Heart left ventricle (tissue), 16 donors: ENCODE results near the gene NINJ2. TPM values are rescaled to one million over a fixed set of nuclear protein-coding genes. Genes with fewer than 3 reads are reported as not detected.
A peak's percentile ranks its signal among the peaks of the same experiment; 100 is the strongest.

Experiments
- ATAC-seq, 4 donors: fragments of 200-7000 bp; cut with Tn5 transposase; one replicate each; pipeline ENCODE4 v1.9.1; 2020 to 2022; ENCODE audit warnings: moderate library complexity in 4 of 4, mild to moderate bottlenecking in 3 of 4, moderate number of reproducible peaks in 1 of 4
- DNase-seq, 5 donors: peaks; one replicate each; pipeline ENCODE4 v3.0.0-alpha.2; 2020
- H3K27ac ChIP-seq, 12 donors: fragments of 200-600 bp; sonication (generic) in 4 of 12; one replicate each; pipeline versions ENCODE4 v1.5.0 to v1.8.0; 2016 to 2022; ENCODE audit warnings: mild to moderate bottlenecking in 2 of 12
- H3K27me3 ChIP-seq, 9 donors: fragments of 200-600 bp; sonication (generic) in 2 of 9; one replicate each; pipeline versions ENCODE4 v1.5.1 to v1.8.0; 2016 to 2022; ENCODE audit warnings: mild to moderate bottlenecking in 3 of 9
- H3K36me3 ChIP-seq, 9 donors: fragments of 200-600 bp; sonication (generic) in 2 of 9; one replicate each; pipeline versions ENCODE4 v1.5.0 to v1.8.0; 2018 to 2022; ENCODE audit warnings: mild to moderate bottlenecking in 2 of 9
- H3K4me1 ChIP-seq, 12 donors: fragments of 200-600 bp; sonication (generic) in 4 of 12; one replicate each; pipeline versions ENCODE4 v1.5.0 to v1.8.0; 2016 to 2022; ENCODE audit warnings: mild to moderate bottlenecking in 3 of 12
- H3K4me3 ChIP-seq, 12 donors: fragments of 200-600 bp; sonication (generic) in 4 of 12; one replicate each; pipeline versions ENCODE4 v1.5.0 to v1.8.0; 2017 to 2022; ENCODE audit warnings: mild to moderate bottlenecking in 9 of 12, moderate library complexity in 4 of 12
- H3K9me3 ChIP-seq, 12 donors: fragments of 200-600 bp; sonication (generic) in 4 of 12; one replicate each; pipeline versions ENCODE4 v1.5.0 to v1.8.0; 2016 to 2022; ENCODE audit warnings: mild to moderate bottlenecking in 1 of 12
- POLR2A ChIP-seq, 2 donors: fragments of 450-650 bp; IDR thresholded peaks; one replicate each; pipeline ENCODE4 v1.6.1; 2017; ENCODE audit warnings: antibody characterized with exemption in 2 of 2, mild to moderate bottlenecking in 2 of 2, moderate library complexity in 2 of 2
- WGBS, 4 donors: extraction: QIAGEN DNeasy Blood & Tissue Kit in 2 of 4; methylation state at CpG; one replicate each; pipeline versions ENCODE4 v1.1.5 to v1.1.7; 2013 to 2018; 5-methylcytosine and 5-hydroxymethylcytosine counted together
- intact Hi-C, 10 donors: fragments of 100-400 bp; cut with DNase I; formaldehyde crosslinking; loops; one replicate each; pipeline versions ENCODE4 v1.11.1 to v1.14.2; 2022
- polyA plus RNA-seq, 2 donors: library from polyadenylated mRNA; stranded (reverse); fragments of 200-250 nt; gene quantifications; one replicate each; pipeline ENCODE4 v1.2.3, GENCODE V29; 2013
- total RNA-seq, 9 donors: library from RNA; depleted of rRNA in 2 of 9; stranded (reverse); fragments of >200 nt in 2 of 9; fragmentation: NEBNext Ultra II Directional in 3 of 9; extraction: Animal tissue kit (Norgen Biotek cat#: 25700) in 3 of 9; gene quantifications; one replicate each; pipeline versions ENCODE4 v1.1.0 to v1.2.4, GENCODE V29; 2016 to 2023
- TF ChIP-seq, protein P1 (sequence below), 12 donors: fragments of 200-600 bp; sonication (generic) in 4 of 12; IDR thresholded peaks; one replicate each; pipeline versions ENCODE4 v1.5.0 to v1.8.0; 2018 to 2022; ENCODE audit warnings: antibody characterized with exemption in 12 of 12, mild to moderate bottlenecking in 5 of 12
- donor health status: ischemic (EF 13 %, LVEDD 7.1; RV severe dilation, severe dysfunction).
- donor health status: healthy with polysubstance abuse.
- donor health status: DM: no; HTN: yes; CAD: no.
- donor health status: DM: no; HTN: no; CAD: no.
- donor health status: ischemic (EF 25% LVEDD 6.9; RV normal size, moderate dysfunction).
- donor health status: ischemic (EF 25% LVEDD 5.7; RV mildly dilated, moderate dysfunction).
- donor health status: healthy.
- donor health status: DM: yes; HTN: yes; CAD: no.
- donor health status: ischemic (EF 35%, LVEDD 5.7; RV mildly dilated, moderate dysfunction).
- donor health status: nonischemic (EF 11% LVEDD 7.7; RV severe dilation, severe dysfunction).
- donor health status: DM: yes; HTN: yes; CAD: no.
- donor health status: PGD.
- donor health status: ischemic (EF 29% LVEDD 5.4; RV normal size, mild dysfunction).
- donor health status: nonischemic (EF 23%, LVEDD 6.1; RV moderate dilation, normal function).

The NINJ2 gene
- total and polyA plus RNA-seq, 11 donors, result 2.8 to 15.0 (median 5.2) TPM

DNA sequence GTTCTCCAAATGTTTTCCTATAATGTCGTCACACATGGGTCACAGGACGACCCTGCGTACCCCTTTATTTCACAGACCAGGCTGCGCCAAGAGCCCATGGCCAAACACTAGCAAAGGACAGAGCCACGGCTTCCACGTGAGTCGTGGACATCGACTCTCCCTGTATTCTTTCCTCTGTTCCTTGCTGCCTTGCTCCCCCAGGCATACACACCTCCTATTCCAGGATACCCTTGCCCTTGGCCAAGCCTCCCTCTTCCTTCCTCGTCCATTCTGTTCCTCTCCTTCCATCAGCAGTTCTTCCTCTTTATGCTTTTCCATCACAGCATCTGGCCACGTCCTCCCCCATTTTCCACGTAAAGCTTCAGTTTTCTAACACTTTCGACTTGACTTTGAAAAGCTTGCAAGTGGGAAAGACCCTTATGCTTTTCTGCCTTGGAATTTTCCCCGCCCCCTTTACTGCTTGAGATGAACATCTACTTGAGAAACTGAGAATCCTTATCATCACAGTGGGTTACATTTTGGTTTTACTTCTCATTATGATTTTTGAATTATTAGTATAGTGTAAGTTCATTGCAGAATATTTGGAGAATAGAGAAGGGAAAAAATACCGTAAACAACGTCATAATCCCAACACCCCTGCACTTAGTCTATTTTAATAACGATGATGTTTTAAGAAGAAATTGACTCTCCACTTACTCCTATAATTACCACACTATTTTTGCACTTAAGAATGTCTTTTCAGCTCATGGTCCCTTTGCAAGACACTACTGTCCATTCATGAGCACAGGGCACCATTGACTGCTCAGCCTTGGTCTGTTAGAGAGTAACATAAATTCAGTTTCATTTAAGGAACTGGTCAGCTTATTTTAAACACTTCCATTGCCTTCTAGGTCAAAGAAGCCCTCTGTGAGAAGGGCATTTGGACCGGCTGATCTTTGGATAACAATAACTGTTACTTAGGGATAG is 15.8 kb upstream of the NINJ2 start:
- Histone ChIP-seq H3K27ac (no peak overlapping the region), H3K9me3 (no peaks in the 10 kb centered on the region), H3K36me3 (no peaks in the 10 kb centered on the region), H3K4me1 (peaks cover 0 to 22% (median 5%) of the 10 kb centered on the region in 12 donors), H3K4me3 (no peak overlapping the region), H3K27me3 (no peaks in the 10 kb centered on the region)
- intact Hi-C loops, result loop anchor here in 1 of 10 donors (10.0 kb wide), 1 partner anchor 66 kb away; no protein-coding TSS in a partner anchor
- TF ChIP-seq, protein P1, sequence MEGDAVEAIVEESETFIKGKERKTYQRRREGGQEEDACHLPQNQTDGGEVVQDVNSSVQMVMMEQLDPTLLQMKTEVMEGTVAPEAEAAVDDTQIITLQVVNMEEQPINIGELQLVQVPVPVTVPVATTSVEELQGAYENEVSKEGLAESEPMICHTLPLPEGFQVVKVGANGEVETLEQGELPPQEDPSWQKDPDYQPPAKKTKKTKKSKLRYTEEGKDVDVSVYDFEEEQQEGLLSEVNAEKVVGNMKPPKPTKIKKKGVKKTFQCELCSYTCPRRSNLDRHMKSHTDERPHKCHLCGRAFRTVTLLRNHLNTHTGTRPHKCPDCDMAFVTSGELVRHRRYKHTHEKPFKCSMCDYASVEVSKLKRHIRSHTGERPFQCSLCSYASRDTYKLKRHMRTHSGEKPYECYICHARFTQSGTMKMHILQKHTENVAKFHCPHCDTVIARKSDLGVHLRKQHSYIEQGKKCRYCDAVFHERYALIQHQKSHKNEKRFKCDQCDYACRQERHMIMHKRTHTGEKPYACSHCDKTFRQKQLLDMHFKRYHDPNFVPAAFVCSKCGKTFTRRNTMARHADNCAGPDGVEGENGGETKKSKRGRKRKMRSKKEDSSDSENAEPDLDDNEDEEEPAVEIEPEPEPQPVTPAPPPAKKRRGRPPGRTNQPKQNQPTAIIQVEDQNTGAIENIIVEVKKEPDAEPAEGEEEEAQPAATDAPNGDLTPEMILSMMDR (IDR thresholded peaks at IDR 0.05), result no peak
- no peak for TF ChIP-seq POLR2A (IDR thresholded peaks at IDR 0.05)
- WGBS, 4 donors, result 90 to 93% (median 92%) methylated on average over 17 of the region's 17 CpGs
- no peak for ATAC-seq
- DNase-seq, result no peak

DNA sequence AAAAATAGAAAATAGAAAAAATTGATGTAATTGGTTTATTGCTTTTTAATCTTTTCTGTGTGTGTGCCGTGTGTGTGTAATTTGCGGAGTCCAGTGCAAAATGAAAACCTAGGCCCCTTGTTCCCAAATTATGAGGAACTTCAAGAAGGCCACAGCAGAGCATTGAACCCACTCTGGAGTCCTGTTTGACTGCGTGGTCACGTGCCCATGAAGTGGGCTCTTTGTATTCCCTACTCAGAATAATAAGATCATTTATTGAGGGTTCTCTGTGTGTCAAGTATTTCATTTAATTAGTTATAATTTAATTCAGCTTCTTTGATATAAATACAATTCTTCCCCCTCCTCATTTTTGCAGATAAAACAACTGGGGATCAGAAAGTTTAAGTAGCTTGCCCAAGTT is 12.3 kb upstream of the NINJ2 start:
- no peak for DNase-seq
- 91 to 96% (median 96%) methylated on average over 4 of the region's 4 CpGs for WGBS, 4 donors

DNA sequence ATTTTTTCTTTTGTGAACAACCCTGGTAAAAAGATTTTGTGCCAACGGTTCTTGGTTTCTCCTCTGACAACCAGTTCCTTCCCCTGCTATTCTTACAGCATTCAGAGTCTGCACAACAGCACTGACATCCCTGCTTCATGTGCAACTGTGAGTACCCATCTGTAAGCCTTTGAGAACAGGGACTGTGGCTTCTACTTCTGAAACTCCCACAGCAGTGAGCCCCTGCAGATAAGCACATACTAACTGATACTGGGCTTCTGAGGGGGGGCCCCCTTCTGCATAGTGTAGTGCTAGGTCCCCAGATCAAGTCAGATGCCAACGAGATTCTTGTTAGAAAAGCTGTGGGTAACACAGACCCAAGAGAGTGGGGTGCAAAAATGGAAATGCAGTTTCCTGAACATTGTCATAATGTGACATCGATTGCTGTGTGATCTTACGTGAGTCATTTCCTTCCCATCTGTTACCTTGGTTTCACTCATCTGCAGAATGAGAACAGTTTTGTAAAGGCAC is 11.1 kb upstream of the NINJ2 start:
- Histone ChIP-seq H3K36me3 (no peaks in the 10 kb centered on the region), H3K27ac (peak overlapping the region in 1 of 12 donors; percentile 78), H3K9me3 (no peaks in the 10 kb centered on the region), H3K4me1 (peaks cover 0 to 16% (median 0%) of the 10 kb centered on the region in 12 donors), H3K27me3 (no peaks in the 10 kb centered on the region), H3K4me3 (no peak overlapping the region)
- ATAC-seq, result peak in 2 of 4 donors; percentile 44 to 45
- DNase-seq, result no peak
- TF ChIP-seq, protein P1 (IDR thresholded peaks at IDR 0.05), result no peak
- TF ChIP-seq POLR2A (IDR thresholded peaks at IDR 0.05), result no peak
- intact Hi-C loops, result loop anchor here in 1 of 10 donors (2.0 to 10.0 kb wide), 2 partner anchors 28 to 70 kb away; no protein-coding TSS in a partner anchor
- WGBS, 4 donors, result 41 to 53% (median 52%) methylated on average over 4 of the region's 4 CpGs

More for the DNA sequence above, 12.3 kb upstream of the NINJ2 start:
- intact Hi-C loops, result loop anchor here in 1 of 10 donors (2.0 to 10.0 kb wide), 2 partner anchors 27 to 69 kb away; no protein-coding TSS in a partner anchor
- H3K4me3 ChIP-seq, result no peak overlapping the region
- no peaks in the 10 kb centered on the region for H3K9me3 ChIP-seq
- H3K27ac ChIP-seq, result peak overlapping the region in 1 of 12 donors; percentile 58
- TF ChIP-seq POLR2A (IDR thresholded peaks at IDR 0.05), result no peak
- TF ChIP-seq, protein P1 (IDR thresholded peaks at IDR 0.05), result no peak
- H3K36me3 ChIP-seq, result no peaks in the 10 kb centered on the region
- no peaks in the 10 kb centered on the region for H3K27me3 ChIP-seq
- H3K4me1 ChIP-seq, result peaks cover 0 to 16% (median 0%) of the 10 kb centered on the region in 12 donors
- ATAC-seq, result no peak

DNA sequence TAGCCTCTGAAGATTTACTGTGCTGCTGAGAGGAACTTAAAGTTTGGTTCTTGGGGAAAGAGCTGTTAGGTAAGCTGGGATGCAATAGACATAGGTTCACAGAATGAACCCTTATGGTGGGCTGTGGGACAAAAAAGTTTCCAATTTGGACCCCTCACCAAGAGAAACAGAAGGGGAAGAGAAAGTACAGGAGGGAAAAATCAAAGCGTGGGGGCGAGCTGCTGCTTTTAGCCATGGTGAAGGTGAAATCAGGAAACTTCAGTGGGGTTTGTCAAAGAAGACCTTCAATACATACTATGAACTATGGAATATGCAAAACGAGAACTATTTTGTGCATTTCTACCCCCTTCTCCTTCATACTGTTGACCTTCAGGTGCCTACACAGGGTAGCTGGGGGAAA is 10.6 kb upstream of the NINJ2 start:
- ATAC-seq (no peak), DNase-seq (no peak)
- Histone ChIP-seq H3K4me3 (no peak overlapping the region), H3K9me3 (no peaks in the 10 kb centered on the region), H3K36me3 (no peaks in the 10 kb centered on the region), H3K27ac (peak overlapping the region in 1 of 12 donors; percentile 78), H3K4me1 (peaks cover 0 to 16% (median 0%) of the 10 kb centered on the region in 12 donors), H3K27me3 (no peaks in the 10 kb centered on the region)
- no peak for TF ChIP-seq POLR2A (IDR thresholded peaks at IDR 0.05)
- TF ChIP-seq, protein P1 (IDR thresholded peaks at IDR 0.05), result no peak
- 86 to 92% (median 90%) methylated on average over 3 of the region's 3 CpGs for WGBS, 4 donors
- intact Hi-C loops, result loop anchor here in 1 of 10 donors (2.0 to 10.0 kb wide), 2 partner anchors 29 to 71 kb away; no protein-coding TSS in a partner anchor
